GM23338 (cell line): ENCODE measurements around the gene DVL1. TPM values are rescaled to one million over a fixed set of nuclear protein-coding genes. Genes with fewer than 3 reads are reported as not detected.
A peak's percentile ranks its signal among the peaks of the same experiment; 100 is the strongest.

ENCODE experiments used
- ATAC-seq: fragments of 200-7000 bp; cut with Tn5 transposase; 3 replicates; pipeline ENCODE4 v1.9.1; 2020
- DNase-seq: peaks from one replicate; pipeline ENCODE4 v3.0.0-alpha.2; 2015; ENCODE audit warnings: low spot score
- H2AFZ ChIP-seq: fragments of 200-600 bp; sonication (generic); 2 replicates; pipeline ENCODE4 v1.8.0; 2016; ENCODE audit warnings: antibody characterized with exemption, mild to moderate bottlenecking, moderate library complexity
- H3F3A ChIP-seq: fragments of 200-600 bp; sonication (generic); replicated peaks from 2 replicates; pipeline ENCODE4 v1.8.0; 2017; ENCODE audit warnings: antibody characterized with exemption, mixed run types, low read depth
- H3K27ac ChIP-seq: fragments of 200-600 bp; sonication (generic); 2 replicates; pipeline ENCODE4 v1.6.1; 2016; ENCODE audit warnings: low read depth
- H3K27me3 ChIP-seq: fragments of 200-600 bp; sonication (generic); 2 replicates; pipeline ENCODE4 v1.8.0; 2016; ENCODE audit warnings: mild to moderate bottlenecking, mixed run types, moderate library complexity; ENCODE audit not compliant: insufficient read depth
- H3K36me3 ChIP-seq: fragments of 200-600 bp; sonication (generic); 2 replicates; pipeline ENCODE4 v1.8.0; 2016; ENCODE audit warnings: mild to moderate bottlenecking; ENCODE audit not compliant: insufficient read depth
- H3K4me1 ChIP-seq: fragments of 200-600 bp; sonication (generic); 2 replicates; pipeline ENCODE4 v1.8.0; 2016; ENCODE audit warnings: mild to moderate bottlenecking, moderate library complexity; ENCODE audit not compliant: insufficient read depth
- H3K4me2 ChIP-seq: fragments of 200-600 bp; sonication (generic); 2 replicates; pipeline ENCODE4 v1.7.1; 2017; ENCODE audit warnings: mixed run types
- H3K4me3 ChIP-seq: fragments of 200-600 bp; sonication (generic); 2 replicates; pipeline ENCODE4 v1.6.1; 2016; ENCODE audit warnings: mixed run types
- H3K79me2 ChIP-seq: fragments of 200-600 bp; sonication (generic); replicated peaks from 2 replicates; pipeline ENCODE4 v1.8.0; 2017; ENCODE audit warnings: mild to moderate bottlenecking; ENCODE audit not compliant: insufficient read depth
- H3K9me2 ChIP-seq: fragments of 200-600 bp; sonication (generic); 2 replicates; pipeline ENCODE4 v1.8.0; 2017; ENCODE audit not compliant: insufficient read depth
- H4K20me1 ChIP-seq: fragments of 200-600 bp; sonication (generic); replicated peaks from 2 replicates; pipeline ENCODE4 v1.8.0; 2017; ENCODE audit warnings: mild to moderate bottlenecking; ENCODE audit not compliant: insufficient read depth
- H3K27ac Mint-ChIP-seq: 2 replicates; pipeline ENCODE4 v1.8.0; 2020; ENCODE audit warnings: inconsistent platforms, mild to moderate bottlenecking, moderate library complexity, mixed read lengths
- H3K27me3 Mint-ChIP-seq: 3 replicates; pipeline ENCODE4 v1.8.0; 2022; ENCODE audit warnings: low read depth, mild to moderate bottlenecking, moderate library complexity, mixed read lengths, inconsistent platforms; ENCODE audit not compliant: insufficient read depth, poor library complexity
- H3K36me3 Mint-ChIP-seq: 3 replicates; pipeline ENCODE4 v1.8.0; 2021; ENCODE audit warnings: low read depth, mild to moderate bottlenecking, inconsistent platforms, moderate library complexity, mixed read lengths
- H3K4me1 Mint-ChIP-seq: 3 replicates; pipeline ENCODE4 v1.8.0; 2020; ENCODE audit warnings: mild to moderate bottlenecking, inconsistent platforms, mixed read lengths
- H3K4me3 Mint-ChIP-seq: 3 replicates; pipeline ENCODE4 v1.8.0; 2021; ENCODE audit warnings: moderate library complexity, mild to moderate bottlenecking, inconsistent platforms, mixed read lengths
- H3K9me3 Mint-ChIP-seq: 3 replicates; pipeline ENCODE4 v1.8.0; 2020; ENCODE audit warnings: moderate library complexity, mild to moderate bottlenecking, inconsistent platforms, mixed read lengths
- CREB1 ChIP-seq: fragments of 250-450 bp; sonication (Bioruptor Pico); IDR thresholded peaks from 2 replicates; pipeline ENCODE4 v1.5.0; 2020; ENCODE audit warnings: low read depth, mild to moderate bottlenecking, moderate library complexity
- EZH2phosphoT487 ChIP-seq: fragments of 200-600 bp; sonication (generic); IDR thresholded peaks from one replicate; pipeline ENCODE4 v1.8.1; 2018; ENCODE audit warnings: antibody characterized with exemption; ENCODE audit not compliant: unreplicated experiment
- JUNB ChIP-seq: IDR thresholded peaks from one replicate; pipeline ENCODE4 v1.6.1; 2016; ENCODE audit warnings: antibody characterized with exemption; ENCODE audit not compliant: unreplicated experiment
- POLR2AphosphoS5 ChIP-seq: IDR thresholded peaks from 2 replicates; pipeline ENCODE4 v1.6.1; 2016; ENCODE audit warnings: antibody characterized with exemption, low read depth
- STAT1 ChIP-seq: IDR thresholded peaks from one replicate; pipeline ENCODE4 v1.6.1; 2016; ENCODE audit warnings: antibody characterized with exemption; ENCODE audit not compliant: unreplicated experiment
- polyA plus RNA-seq: library from polyadenylated mRNA; unstranded; fragments of >200 nt; fragmentation: Nextera tagmentation; extraction: Ambion mirVana; gene quantifications from 2 replicates; pipeline ENCODE4 v1.2.1, GENCODE V29; 2016
- total RNA-seq: library from RNA; depleted of rRNA; stranded (reverse); fragments of >200 nt; shearing (Covaris generic); gene quantifications from 2 replicates; pipeline ENCODE4 v1.2.3, GENCODE V29; 2014
- TF ChIP-seq, protein P1 (sequence below): IDR thresholded peaks from 2 replicates; pipeline ENCODE4 v1.6.1; 2016; ENCODE audit warnings: antibody characterized with exemption
- TF ChIP-seq, protein P2 (sequence below): IDR thresholded peaks from one replicate; pipeline ENCODE4 v1.6.1; 2018; ENCODE audit warnings: antibody characterized with exemption; ENCODE audit not compliant: unreplicated experiment

The DVL1 gene
- total and polyA plus RNA-seq, 2 experiments from 2014 or later, result 13.5 to 69.7 TPM

DNA sequence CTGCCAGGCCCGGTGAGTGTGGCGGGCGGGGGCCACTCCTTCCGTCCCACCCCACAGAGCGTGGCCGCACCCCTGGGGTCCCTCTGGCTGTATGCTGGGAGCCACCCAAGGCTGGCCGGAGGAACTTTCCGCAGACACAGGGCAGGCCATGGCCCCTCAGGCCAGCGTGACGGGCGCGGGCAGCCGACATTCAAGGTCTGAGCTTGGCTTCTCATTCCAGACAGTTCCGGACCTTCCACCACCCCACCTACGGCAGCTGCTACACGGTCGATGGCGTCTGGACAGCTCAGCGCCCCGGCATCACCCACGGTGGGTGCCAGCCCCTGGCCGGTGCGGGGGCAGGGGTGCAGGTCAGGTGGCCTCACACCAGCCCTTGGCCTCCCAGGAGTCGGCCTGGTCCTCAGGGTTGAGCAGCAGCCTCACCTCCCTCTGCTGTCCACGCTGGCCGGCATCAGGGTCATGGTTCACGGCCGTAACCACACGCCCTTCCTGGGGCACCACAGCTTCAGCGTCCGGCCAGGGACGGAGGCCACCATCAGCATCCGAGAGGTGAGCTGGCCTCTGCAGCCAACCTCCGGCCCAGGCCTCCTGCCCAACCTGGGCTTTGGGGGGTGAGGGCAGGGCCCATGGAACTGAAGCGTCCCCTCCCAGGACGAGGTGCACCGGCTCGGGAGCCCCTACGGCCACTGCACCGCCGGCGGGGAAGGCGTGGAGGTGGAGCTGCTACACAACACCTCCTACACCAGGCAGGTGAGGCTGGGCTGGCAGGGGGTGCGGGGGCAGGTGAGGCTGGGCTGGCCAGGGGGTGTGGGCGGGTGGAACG lies 61.7 kb downstream of the DVL1 start (continued):
- TF ChIP-seq JUNB, result no peak
- TF ChIP-seq, protein P1, sequence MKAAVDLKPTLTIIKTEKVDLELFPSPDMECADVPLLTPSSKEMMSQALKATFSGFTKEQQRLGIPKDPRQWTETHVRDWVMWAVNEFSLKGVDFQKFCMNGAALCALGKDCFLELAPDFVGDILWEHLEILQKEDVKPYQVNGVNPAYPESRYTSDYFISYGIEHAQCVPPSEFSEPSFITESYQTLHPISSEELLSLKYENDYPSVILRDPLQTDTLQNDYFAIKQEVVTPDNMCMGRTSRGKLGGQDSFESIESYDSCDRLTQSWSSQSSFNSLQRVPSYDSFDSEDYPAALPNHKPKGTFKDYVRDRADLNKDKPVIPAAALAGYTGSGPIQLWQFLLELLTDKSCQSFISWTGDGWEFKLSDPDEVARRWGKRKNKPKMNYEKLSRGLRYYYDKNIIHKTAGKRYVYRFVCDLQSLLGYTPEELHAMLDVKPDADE, result no peak

DNA sequence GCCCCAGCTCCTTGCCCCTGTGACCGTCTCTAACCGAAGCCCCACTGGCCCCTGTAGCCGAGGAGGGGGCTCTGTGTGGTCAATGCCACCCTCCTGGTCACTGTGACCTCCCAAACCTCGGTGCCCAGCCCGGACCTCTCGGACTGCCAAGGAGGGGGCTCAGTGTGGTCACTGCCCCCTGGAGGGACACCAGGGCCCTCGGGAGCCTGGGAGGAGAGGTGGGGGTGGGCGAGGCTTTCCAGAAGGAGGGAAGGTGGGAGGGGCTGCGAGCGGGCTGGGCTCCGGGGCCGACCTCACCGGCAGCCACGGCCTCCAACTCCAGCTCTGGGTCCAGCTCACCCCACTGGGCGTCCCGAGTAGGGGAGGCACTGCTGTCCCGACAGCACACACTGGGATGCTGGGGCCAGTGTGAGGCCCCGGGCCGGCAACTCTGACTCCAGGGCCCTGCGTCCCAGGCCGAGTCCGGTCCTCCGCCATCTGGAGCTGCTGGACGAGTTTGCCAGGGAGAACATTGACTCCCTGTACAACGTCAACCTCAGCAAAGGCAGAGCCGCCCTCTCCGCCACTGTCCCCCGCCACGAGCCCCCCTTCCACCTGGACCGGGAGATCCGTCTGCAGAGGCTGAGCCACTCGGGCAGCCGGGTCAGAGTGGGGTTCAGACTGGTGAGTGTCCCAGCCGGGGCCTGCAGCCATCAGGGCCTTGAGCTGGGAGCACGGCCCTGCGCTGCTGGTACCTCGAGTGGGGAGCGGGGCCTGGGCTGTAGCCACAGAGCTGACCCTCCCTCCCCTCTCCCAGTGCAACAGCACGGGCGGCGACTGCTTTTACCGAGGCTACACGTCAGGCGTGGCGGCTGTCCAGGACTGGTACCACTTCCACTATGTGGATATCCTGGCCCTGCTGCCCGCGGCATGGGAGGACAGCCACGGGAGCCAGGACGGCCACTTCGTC lies 62.6 kb downstream of the DVL1 start:
- peaks cover 10% of the 10 kb centered on the region for H3K27me3 Mint-ChIP-seq
- Histone ChIP-seq H4K20me1 (no peaks in the 10 kb centered on the region), H3F3A (no peaks in the 10 kb centered on the region), H3K79me2 (no peaks in the 10 kb centered on the region), H3K4me2 (no peak overlapping the region), H3K27ac (no peak overlapping the region), H3K4me3 (no peak overlapping the region), H3K4me1 (no peaks in the 10 kb centered on the region), H3K36me3 (no peaks in the 10 kb centered on the region), H3K9me2 (no peaks in the 10 kb centered on the region), H2AFZ (no peak overlapping the region), H3K27me3 (no peaks in the 10 kb centered on the region)
- TF ChIP-seq, protein P1, result no peak
- no peaks in the 10 kb centered on the region; the same call in 2 of the 3 replicates for H3K4me1 Mint-ChIP-seq
- H3K9me3 Mint-ChIP-seq, result peaks cover 3% of the 10 kb centered on the region; the same call in 2 of the 3 replicates
- no peaks in the 10 kb centered on the region for H3K36me3 Mint-ChIP-seq
- DNase-seq, result no peak
- ATAC-seq, result no peak
- no peak overlapping the region for H3K4me3 Mint-ChIP-seq
- H3K27ac Mint-ChIP-seq, result no peak overlapping the region

DNA sequence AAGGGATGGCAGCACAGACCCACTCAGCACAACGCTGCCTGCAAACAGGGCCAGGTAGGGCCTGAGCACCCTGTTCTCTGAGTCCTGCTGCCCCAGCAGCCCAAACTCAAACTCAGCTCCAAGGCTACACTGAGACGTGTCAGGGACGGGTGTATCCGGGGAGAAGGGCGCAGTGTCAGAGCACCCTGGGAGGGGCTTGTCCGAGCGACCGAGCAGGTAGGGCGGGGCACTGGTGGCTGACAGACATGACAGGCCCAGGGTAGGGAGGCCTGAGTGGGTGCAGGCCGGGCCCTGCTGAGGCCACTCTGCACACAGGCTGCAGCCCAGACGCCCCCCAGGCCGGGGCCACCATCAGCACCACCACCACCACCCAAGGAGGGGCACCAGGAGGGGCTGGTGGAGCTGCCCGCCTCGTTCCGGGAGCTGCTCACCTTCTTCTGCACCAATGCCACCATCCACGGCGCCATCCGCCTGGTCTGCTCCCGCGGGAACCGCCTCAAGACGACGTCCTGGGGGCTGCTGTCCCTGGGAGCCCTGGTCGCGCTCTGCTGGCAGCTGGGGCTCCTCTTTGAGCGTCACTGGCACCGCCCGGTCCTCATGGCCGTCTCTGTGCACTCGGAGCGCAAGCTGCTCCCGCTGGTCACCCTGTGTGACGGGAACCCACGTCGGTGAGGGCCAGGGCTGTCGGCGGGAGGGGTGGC lies 63.5 kb downstream of the DVL1 start:
- ATAC-seq, result peak; percentile 3; the same call in 2 of the 3 replicates
- no peaks in the 10 kb centered on the region; the same call in 2 of the 3 replicates for H3K4me1 Mint-ChIP-seq
- peaks cover 3% of the 10 kb centered on the region; the same call in 2 of the 3 replicates for H3K9me3 Mint-ChIP-seq
- Histone ChIP-seq H2AFZ (no peak overlapping the region), H3K4me2 (no peak overlapping the region), H3F3A (no peaks in the 10 kb centered on the region), H3K9me2 (no peaks in the 10 kb centered on the region), H3K79me2 (no peaks in the 10 kb centered on the region), H3K27me3 (no peaks in the 10 kb centered on the region), H3K4me1 (no peaks in the 10 kb centered on the region), H3K27ac (no peak overlapping the region), H3K4me3 (no peak overlapping the region), H4K20me1 (no peaks in the 10 kb centered on the region), H3K36me3 (no peaks in the 10 kb centered on the region)
- no peak overlapping the region for H3K27ac Mint-ChIP-seq
- DNase-seq, result no peak
- H3K4me3 Mint-ChIP-seq, result no peak overlapping the region
- H3K27me3 Mint-ChIP-seq, result peaks cover 10% of the 10 kb centered on the region
- TF ChIP-seq JUNB, result no peak
- TF ChIP-seq, protein P1, result no peak
- TF ChIP-seq, protein P2, sequence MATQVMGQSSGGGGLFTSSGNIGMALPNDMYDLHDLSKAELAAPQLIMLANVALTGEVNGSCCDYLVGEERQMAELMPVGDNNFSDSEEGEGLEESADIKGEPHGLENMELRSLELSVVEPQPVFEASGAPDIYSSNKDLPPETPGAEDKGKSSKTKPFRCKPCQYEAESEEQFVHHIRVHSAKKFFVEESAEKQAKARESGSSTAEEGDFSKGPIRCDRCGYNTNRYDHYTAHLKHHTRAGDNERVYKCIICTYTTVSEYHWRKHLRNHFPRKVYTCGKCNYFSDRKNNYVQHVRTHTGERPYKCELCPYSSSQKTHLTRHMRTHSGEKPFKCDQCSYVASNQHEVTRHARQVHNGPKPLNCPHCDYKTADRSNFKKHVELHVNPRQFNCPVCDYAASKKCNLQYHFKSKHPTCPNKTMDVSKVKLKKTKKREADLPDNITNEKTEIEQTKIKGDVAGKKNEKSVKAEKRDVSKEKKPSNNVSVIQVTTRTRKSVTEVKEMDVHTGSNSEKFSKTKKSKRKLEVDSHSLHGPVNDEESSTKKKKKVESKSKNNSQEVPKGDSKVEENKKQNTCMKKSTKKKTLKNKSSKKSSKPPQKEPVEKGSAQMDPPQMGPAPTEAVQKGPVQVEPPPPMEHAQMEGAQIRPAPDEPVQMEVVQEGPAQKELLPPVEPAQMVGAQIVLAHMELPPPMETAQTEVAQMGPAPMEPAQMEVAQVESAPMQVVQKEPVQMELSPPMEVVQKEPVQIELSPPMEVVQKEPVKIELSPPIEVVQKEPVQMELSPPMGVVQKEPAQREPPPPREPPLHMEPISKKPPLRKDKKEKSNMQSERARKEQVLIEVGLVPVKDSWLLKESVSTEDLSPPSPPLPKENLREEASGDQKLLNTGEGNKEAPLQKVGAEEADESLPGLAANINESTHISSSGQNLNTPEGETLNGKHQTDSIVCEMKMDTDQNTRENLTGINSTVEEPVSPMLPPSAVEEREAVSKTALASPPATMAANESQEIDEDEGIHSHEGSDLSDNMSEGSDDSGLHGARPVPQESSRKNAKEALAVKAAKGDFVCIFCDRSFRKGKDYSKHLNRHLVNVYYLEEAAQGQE, result no peak
- TF ChIP-seq STAT1, result no peak
- TF ChIP-seq POLR2AphosphoS5, result no peak
- no peak for TF ChIP-seq CREB1 (CRISPR knock-in tag)
- no peak for TF ChIP-seq EZH2phosphoT487
- no peaks in the 10 kb centered on the region for H3K36me3 Mint-ChIP-seq
